DOHH2 (cell line): ENCODE results near the gene SLIT1.

Experiments used
- CTCF ChIP-seq: fragments of 200-600 bp; sonication (generic); IDR thresholded peaks from one replicate; pipeline ENCODE4 v1.5.1; 2014; ENCODE audit warnings: antibody characterized with exemption, mild to moderate bottlenecking, low read depth, low read length; ENCODE audit not compliant: poor library complexity, severe bottlenecking
- EZH2phosphoT487 ChIP-seq: fragments of 200-600 bp; sonication (generic); IDR thresholded peaks from 2 replicates; pipeline ENCODE4 v1.6.1; 2017; ENCODE audit warnings: borderline replicate concordance, mild to moderate bottlenecking, antibody characterized with exemption, low read length, moderate library complexity, mixed read lengths

- TF ChIP-seq CTCF (no peak), EZH2phosphoT487 (no peak)
Measured at GRCh38 chr10:97042081-97042480, 143.7 kb downstream of the SLIT1 start.
